Fibroblast of mammary gland (primary cell): ENCODE results near the gene SMURF2.
"Not testable (repeated sequence)": the region's sequence is repeated elsewhere in the genome, so short reads cannot be mapped to it uniquely, and the experiment has no call there.

Experiments used
- DNase-seq: peaks from one replicate; pipeline ENCODE4 v3.0.0-alpha.2; 2010; ENCODE audit warnings: low read depth
- H3K4me3 ChIP-seq: 2 replicates; pipeline ENCODE4 v1.5.1; 2011; ENCODE audit warnings: low read depth, mild to moderate bottlenecking, low read length, moderate library complexity; ENCODE audit not compliant: control insufficient read depth
- CTCF ChIP-seq: conservative IDR thresholded peaks from 2 replicates; pipeline ENCODE4 v1.5.1; 2011; ENCODE audit warnings: low read depth, low read length, inconsistent platforms; ENCODE audit not compliant: control insufficient read depth, insufficient read depth

Gene SMURF2

GRCh38 chr17:64617125-64617780, 44.9 kb downstream of the SMURF2 start:
- DNase-seq: no peak
- no peak overlapping the region for H3K4me3 ChIP-seq

DNA sequence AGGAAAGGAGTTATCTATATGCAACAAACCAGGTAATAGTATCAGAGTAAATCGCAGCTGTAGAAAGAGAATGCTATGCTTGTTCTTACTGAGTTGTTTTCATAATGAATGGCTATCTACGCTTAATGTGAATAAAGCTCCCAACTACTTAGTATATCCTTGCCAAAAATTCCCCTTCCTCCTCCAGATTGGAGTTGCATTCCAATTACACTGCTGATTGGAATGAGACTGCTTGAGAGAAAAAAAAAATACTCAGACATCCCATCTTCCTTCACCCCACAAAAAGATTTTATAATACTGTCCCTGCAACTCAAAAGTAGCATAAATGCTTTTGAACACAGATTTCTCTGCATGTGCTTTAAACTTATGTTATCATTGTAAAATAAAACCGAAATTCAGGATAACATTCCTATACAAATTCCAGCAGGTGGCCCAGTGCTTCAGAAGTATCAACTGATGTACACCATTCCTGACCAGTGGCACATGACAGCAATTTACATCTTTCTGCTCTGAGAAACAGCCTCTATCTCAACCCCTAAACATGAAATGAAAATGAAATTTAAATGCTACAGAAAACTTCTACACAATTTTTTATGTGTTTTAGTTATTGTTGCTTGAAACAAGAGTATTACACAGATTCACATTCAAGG, 47.0 kb downstream of the SMURF2 start:
- DNase-seq: peak; percentile 57
- no peak overlapping the region for H3K4me3 ChIP-seq
- TF ChIP-seq CTCF: no peak

More at GRCh38 chr17:64617125-64617780, 44.9 kb downstream of the SMURF2 start:
- no peak for TF ChIP-seq CTCF

DNA sequence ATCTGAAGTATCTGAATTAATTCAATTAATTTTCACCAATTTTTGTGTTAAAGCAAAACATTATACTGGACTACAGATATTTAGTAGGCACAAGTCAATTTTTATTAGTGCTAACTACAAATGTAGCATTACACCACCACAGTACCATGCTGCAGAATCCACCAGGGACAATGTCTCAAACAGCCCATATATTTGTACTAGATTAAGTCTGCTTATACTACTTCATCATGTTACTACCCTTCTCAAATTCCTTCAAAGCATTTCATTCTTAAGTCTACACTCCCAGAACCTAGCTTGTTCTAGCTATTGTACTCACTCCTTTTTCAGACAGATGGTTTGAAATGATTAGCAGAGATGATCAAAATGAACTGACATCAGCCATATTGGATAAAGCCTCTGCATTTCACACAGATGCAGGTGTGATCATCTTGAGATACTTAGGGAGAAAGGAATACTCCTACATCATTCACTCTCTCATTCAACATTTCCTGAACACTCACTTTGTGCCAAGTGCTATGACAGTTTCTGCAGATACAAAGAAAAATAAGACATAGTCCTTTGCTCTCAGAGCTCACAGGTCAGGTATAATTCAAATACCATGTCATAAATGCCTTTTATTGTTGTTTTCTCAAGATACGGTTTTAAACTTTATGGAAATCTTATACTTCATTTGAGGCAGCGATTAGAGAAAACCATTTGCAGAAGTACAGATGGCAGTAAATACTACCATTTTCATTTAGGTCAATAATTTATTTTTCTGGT, 47.7 kb downstream of the SMURF2 start:
- TF ChIP-seq CTCF: no peak
- DNase-seq: no peak
- no peak overlapping the region for H3K4me3 ChIP-seq

DNA sequence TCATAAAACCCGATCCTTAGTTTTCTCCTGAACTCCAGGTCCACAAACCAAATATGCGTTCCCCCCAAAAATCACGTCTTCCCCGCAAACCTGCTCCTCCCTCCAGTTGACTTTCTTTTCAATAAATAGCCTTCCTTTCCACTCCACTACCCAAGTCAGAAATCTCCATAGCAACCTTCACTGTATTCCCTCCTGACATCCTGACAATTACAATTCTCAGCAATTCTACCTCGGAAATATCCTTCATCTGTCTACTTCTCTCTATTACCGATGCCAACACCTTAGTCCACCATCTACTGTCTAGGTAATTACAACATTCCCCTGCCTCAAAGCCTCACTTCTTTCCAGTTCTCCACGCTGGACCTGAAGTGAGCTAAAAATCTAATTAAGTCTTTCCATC, 50.7 kb downstream of the SMURF2 start:
- DNase-seq: no peak
- no peak for TF ChIP-seq CTCF
- no peak overlapping the region for H3K4me3 ChIP-seq

- H3K4me3 ChIP-seq, DNase-seq: not testable (repeated sequence)
Measured at GRCh38 chr17:64610244-64610643, 51.9 kb downstream of the SMURF2 start.

DNA sequence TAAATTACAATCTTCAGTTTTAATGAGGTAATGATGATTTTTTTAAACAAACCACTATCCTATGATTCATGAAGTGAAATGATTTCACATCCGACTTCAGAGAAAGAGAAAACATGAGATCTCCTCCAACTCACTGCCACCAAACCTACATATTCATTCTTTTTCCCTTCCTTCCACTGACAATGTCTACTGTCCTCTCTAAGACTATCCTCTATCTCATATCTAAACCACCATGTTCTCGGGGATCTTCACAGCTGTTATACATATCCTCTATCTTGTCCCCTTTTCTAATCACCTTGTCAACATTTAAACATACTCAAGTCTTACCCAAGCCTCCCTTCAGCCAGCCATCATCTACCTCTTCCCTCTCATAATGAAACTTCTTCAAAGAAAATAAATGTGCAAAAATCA, 53.5 kb downstream of the SMURF2 start:
- TF ChIP-seq CTCF: no peak
- H3K4me3 ChIP-seq: no peak overlapping the region
- peak; percentile 61 for DNase-seq
